HG02763 (cell line): ENCODE measurements around the gene RPTOR.
"Not testable (repeated sequence)": the region's sequence is repeated elsewhere in the genome, so short reads cannot be mapped to it uniquely, and the experiment has no call there.

Source experiments
- ATAC-seq: cut with Tn5 transposase; IDR thresholded peaks from one replicate; pipeline ENCODE4 v1.9.1; 2021; ENCODE audit warnings: mild to moderate bottlenecking, moderate library complexity; ENCODE audit not compliant: unreplicated experiment

Gene RPTOR

DNA sequence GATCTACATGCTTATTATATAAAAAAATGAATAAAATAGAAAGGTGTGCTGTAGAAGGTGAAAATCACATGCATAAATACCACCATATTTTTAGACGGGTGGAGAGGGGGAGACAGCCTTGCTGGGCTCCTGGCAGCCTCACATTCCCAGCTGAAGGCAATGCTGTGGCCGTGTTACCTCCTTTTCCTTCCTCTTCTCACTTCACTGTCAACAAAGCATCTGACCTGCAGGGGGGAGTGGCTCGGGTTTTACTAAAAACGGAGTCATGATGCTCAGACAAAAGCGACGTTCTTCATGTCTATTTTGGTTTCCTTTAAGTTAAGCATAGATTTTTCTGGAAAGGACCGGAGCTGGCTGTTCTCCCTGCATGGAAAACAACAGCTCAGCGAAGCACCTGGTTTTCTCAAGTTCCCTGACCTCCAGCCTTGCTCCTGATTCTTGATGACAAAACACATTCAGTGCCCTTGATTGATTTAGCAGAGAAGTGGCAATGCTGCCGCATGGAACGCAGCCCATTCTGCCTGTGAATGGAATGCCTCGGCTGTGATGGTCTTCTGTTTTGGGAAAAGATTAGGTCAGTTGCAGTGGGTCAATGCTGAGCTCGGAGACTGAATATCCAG, 5.5 kb upstream of the RPTOR start:
- ATAC-seq = no peak

DNA sequence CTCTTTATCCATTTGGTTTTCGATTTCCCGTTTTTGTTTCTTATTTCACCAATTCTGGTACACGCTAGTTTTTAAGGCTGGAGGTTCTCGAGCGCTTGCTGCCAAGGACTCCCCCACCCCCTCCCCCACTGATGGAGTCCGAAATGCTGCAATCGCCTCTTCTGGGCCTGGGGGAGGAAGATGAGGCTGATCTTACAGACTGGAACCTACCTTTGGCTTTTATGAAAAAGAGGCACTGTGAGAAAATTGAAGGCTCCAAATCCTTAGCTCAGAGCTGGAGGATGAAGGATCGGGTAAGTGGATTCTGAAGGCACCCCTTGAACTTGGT, 825 bp downstream of the RPTOR start:
- ATAC-seq = no peak

GRCh38 chr17:80546267-80546666, 1.6 kb downstream of the RPTOR start:
- ATAC-seq = no peak

GRCh38 chr17:80552523-80552922, 7.9 kb downstream of the RPTOR start:
- no peak for ATAC-seq

DNA sequence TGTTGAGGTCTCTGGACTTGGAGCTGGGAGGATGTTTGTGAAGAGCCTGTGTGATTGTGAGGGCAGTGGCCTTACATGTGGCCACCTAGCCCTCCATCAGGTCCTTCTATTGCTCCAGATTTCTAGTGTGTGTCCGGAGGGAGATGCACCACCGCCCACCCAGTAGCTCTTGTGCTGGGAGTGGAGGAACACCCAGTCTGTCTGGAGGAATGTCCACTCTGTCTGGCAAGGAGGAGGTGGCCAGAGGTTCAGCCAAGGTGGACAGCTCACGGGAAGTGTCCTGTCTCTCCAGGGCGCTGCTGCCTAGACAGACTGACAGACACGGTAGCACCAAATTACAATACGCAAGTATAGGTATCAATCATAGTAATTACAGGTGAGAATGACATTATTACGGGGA, 10.6 kb downstream of the RPTOR start:
- no peak for ATAC-seq

- ATAC-seq = no peak
Observed at GRCh38 chr17:80558046-80558445, 13.4 kb downstream of the RPTOR start.

DNA sequence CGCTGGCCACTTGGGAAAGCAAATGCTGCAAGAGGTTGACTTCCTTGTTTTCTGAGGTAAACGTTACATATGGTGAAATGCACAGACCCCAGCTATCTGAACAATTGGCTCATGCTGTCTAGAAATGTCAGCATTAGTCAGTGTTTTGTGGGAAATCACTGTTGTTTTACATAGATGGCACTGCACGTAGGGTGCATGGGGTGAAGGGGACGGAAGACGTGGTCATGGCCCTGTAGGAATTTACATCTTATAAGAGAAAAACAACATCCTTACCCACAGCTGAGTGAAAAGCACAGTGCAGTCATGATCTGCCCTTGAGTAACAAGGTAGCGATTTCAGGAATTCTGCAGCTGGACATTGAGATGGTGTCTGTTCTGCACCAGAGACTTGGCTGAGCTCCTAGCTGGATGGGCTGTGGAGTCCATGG, 15.2 kb downstream of the RPTOR start:
- ATAC-seq = no peak

DNA sequence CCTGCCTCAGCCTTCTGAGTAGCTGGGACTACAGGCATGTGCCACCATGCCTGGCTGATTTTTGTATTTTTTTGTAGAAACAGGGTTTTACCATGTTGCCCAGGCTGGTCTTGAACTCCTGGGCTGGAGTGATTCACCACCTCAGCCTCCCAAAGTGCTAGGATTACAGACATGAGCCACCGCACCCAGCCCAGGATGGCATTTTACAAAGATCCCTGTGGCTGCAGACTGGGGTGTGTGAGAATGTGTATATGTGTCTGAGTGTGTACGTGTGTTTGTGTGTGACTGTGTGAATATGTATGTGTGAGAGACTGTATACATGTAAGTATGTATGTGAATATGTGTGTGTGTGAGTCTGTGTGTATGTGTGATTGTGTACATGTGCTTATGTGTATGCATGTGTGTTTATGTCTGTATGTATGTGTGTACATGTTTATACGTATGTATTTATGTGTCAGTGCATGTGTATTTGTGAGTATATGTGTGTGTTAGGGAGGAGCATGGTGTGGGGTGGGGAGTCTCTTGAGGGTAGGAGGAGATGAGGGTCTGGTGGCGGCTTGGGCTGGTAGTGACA, 17.0 kb downstream of the RPTOR start:
- no peak for ATAC-seq

- no peak for ATAC-seq
Observed at GRCh38 chr17:80564545-80564944, 19.9 kb downstream of the RPTOR start.

GRCh38 chr17:80565343-80566053, 20.9 kb downstream of the RPTOR start:
- ATAC-seq = no peak

DNA sequence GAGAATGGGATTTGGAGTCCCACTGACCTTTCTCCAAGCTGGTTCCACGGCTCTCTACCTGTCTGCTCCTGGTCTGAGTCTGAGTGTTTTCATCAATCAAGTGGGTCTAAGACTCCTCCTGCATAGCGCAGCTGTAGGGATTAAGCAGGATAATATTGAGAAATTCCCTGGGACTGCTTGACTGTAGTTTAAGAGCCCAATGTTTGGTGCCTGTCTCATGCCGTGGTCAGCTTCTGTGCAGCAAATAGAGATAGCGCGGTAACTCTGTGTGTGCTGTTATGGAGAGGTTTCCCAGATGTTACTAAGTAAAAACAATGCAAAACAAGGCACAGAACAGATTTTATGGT, 21.4 kb downstream of the RPTOR start:
- ATAC-seq = no peak

- no peak for ATAC-seq
Observed at GRCh38 chr17:80568246-80568645, 23.6 kb downstream of the RPTOR start.

GRCh38 chr17:80569924-80570323, 25.3 kb downstream of the RPTOR start:
- no peak for ATAC-seq

- ATAC-seq = no peak
Observed at GRCh38 chr17:80573701-80574100, 29.1 kb downstream of the RPTOR start.

- ATAC-seq = no peak
Observed at GRCh38 chr17:80574496-80574895, 29.9 kb downstream of the RPTOR start.

DNA sequence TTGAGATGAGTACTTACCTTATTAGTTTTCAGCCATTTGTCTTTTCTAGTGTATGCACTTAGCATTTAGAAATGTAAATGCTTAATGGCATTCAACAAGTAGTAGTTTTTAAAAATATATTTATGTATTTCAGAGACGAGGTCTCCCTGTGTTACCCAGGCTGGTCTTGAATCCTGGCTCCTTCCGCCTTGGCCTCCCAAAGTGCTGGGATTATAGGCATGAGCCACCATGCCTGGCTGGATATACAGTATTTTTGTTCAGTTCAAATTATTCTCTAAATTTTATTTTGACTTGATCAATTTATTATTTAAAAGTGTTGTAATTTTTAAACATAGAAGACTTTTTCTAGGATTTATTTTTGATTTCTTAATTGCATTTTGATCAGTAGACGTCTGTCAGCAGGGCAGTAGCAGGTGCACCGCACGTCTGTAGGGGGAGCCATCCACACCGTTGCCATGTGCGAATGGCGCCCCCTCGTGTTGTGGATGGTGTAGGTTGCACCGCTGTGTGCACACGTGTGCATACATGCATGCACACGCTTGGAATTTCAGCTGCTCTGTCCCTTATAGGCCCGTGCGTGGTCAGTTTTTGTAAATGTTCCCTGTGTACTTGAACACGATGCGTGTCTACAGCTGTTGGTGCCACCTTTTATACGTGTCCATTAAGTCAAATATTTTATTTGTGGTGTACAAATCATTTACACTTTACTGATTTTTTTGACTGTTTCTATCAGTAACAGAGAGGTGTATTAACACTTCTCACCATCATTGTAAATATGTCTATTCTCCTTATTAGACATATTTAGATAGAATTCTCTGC, 30.6 kb downstream of the RPTOR start:
- ATAC-seq = no peak

DNA sequence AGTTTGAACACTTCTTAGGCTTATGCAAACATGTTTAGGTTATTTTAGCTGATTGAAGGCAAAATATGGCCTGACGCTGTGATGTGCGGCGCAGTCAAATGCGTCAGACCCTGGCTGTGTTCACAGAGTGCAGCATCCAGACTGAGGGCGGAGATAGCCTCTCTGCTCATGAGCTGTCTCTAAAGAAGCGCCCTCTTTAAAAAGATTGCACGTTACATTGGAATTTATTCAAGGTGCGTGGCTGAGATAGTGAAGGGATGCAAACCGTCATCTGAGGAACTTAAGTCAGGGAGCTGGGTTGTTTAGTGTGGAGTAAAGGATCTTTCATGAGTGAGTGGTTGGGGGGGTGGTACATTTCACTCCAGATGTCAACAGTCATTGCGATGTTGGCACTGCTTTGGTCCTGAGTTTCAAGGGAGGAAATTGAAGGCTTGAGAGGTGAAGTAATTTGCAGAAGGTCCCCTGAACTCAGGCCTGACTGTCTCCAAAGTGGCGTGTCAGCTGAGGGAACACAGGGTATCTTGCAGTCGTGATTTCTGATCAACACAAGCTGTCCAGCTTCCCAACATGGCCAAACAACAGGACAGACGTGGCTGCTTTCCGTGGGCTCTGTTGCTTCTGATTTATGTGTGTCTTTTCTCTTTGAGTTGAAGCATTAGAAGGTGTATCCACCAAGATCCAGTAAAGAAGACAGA, 33.4 kb downstream of the RPTOR start:
- ATAC-seq = no peak

- ATAC-seq = not testable (repeated sequence)
Observed at GRCh38 chr17:80578668-80579388, 34.2 kb downstream of the RPTOR start.

GRCh38 chr17:80582165-80582564, 37.5 kb downstream of the RPTOR start:
- no peak for ATAC-seq

- no peak for ATAC-seq
Observed at GRCh38 chr17:80584176-80584905, 39.7 kb downstream of the RPTOR start.
